ENCODE measurements around the gene BPHL.
"Not testable (repeated sequence)": the region's sequence is repeated elsewhere in the genome, so short reads cannot be mapped to it uniquely, and the experiment has no call there.

Gene BPHL

DNA sequence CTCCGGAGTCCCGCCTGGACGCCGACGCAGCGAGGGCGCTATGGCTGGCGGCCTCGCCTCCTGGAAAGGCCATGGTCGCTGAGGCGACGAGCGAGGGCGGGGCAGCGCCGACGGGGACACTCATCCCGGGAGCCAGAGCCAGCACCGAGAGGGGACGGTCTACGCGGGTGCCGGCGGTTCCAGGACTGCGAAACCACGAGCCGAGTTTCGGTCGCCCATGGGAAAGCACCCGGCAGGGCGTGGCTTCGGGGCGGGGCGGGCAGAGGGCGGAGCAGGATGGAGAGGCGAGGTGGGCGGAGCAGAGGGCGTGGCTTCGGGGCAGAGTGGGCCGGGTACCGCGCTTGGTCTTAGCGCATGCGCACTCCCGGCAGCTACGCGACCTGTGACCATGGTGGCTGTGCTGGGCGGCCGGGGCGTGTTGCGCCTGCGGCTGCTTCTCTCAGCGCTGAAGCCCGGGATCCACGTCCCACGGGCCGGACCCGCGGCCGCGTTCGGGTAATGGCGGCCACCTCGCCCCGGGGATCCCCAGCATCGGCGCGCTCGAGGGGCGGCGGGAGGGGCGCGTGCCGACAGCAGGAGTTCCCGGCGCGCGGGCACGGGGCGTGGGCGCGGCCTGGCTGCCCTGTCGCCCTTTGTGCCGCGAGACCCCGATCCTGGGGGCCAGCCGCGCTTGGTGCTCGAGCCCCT lies at the start of gene BPHL:
BPHL (plus strand) TSS at position 359 of the 687 bp plus-strand sequence; CDS start at position 389, 30 bp downstream.
- peak; percentile 99 for DNase-seq (ENCODE audit: low read depth)

DNA sequence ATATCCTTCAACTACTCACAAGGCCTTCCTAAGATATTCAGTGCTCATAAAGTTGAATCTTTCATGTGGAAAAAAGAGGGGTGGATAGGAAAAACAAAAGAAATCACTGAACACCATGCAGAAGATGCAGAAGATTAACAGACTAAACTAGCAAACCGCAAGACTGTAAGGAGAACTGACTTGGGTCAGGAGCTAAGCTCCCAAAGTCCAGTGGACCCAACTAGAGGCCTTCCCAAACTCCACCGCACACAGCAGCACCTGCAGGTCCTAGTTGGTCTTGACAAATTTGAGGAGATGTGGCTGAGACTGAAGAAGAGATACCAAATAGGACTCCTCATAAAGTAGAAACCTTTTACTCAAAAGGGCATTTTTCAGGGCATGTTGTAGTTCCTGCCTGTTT lies 46.9 kb upstream of the BPHL start:
- no peak for DNase-seq (ENCODE audit: low read depth)

DNA sequence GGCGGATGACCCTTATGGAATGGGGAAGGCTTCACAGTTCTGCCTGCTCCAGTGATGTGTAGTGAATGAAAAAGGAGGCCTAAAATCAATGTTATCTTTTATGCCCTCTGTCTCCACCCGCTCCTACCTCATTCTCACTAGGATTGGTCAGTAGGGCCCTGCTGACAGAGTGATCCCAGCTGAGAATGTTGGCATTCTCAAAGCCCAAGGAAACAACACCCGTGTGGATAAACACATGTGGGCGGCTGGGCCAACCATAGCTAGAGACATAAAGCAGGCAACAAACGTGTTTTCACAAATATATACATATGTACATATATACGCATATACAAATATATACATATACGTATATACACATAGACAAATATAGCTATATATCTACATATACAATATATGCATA lies 45.7 kb upstream of the BPHL start:
- no peak for DNase-seq (ENCODE audit: low read depth)

DNA sequence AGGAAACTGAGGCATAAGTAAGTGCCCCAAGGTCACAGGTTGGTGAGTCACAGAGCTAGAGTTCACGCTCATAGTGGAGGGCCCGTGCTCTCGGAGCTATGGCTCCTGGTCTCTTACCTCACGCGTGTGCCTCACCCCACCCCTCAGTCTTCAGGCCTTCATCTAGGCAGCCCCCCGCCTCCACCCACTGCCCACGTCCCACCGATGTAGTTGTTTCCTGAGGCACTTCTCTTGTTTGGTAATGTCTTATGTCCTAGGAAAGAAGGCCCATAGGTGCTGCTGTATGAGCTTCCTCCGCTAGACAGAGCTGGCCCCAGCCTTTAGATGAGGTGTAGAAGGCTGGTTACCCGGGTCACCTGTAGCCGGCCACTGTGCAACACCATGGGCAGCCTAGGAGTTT lies 45.1 kb upstream of the BPHL start:
- DNase-seq (ENCODE audit: low read depth) = no peak

DNA sequence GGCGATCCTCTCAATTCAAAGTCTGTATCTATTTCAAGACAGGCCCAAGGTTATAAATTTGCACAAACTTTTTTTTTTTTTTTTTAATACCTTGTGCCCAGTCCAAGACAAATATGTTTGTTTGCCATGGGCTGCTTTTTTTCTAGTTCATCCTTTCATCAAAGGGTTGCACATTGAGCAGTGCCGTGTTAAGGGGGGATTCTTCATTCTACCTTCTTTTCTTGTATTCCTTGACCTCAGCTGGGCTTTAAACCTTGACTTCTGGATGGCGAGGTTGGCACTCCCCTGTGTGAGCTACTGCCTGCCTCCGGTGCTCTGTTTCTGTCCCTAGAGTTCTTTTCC lies 42.8 kb upstream of the BPHL start:
- no peak for DNase-seq (ENCODE audit: low read depth)

DNA sequence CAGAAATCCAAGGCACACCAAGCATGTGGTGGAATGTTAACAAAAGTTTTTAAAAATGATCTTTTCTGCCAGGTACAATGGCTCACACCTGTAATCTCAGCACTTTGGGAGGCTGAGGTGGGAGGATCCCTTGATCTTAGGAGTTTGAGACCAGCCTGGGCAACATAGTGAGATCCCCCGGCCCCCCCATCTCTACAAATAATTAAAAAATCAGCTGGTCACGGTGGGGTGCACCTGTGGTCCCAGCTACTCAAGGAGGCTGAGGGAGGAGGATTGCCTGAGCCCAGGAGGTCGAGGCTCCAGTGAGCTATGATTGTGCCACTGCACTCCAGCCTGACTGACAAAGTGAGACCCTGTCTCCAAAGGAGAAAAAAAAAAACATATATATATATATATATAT lies 42.2 kb upstream of the BPHL start:
- DNase-seq (ENCODE audit: low read depth) = no peak

DNA sequence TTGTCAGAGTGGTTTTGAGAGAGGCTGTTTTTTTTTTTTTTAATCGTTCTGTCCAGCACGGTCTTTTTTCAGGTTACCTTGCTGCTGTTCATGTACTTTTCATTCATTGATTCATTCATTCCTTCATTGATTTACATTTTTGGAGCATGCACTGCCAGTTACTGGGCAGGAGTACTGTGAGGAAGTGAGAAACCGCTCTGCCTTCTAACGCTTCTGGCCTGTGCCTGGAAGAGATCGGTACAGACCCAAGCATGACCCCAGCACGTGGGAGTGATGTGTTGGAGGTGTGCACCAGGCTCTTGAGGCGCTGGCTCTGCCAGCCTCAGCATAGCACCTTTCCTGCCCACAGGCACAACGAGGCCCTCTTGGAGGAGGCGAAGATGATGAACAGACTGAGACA lies 41.1 kb upstream of the BPHL start:
- no peak for DNase-seq (ENCODE audit: low read depth)

DNA sequence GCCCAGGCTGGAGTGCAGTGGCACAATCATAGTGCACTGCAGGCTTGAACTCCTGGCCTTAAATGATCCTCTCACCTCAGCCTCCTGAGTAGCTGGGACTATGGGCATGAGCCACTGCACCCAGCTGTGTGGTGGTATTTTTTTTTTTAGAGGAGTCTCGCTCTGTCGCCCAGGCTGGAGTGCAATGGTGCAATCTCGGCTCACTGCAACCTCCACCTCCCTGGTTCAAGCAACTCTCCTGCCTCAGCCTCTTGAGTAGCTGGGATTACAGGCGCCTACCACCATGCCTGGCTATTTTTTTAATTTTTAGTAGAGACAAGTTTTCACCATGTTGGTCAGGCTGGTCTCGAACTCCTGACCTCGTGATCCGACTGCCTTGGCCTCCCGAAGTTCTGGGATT lies 39.6 kb upstream of the BPHL start:
- not testable (repeated sequence) for DNase-seq (ENCODE audit: low read depth)

DNA sequence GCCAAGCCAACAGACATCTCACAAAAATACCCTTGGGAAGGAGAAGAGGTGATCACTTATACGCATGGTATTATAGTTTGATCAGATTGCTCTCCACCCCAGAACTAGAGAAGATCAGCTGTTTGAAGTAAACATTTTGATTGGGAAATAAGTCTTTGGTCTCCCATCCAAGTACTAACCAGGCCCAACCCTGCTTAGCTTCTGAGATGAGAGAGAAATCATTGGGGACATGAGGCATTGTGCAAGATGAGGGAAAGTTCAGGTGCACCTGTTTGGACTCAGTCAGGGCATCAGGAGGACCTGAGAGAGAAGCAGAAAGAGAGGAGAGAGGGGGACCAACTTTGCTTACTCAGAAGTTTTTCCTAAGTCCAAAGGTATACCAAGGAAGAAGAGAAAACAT lies 38.8 kb upstream of the BPHL start:
- DNase-seq (ENCODE audit: low read depth) = no peak

DNA sequence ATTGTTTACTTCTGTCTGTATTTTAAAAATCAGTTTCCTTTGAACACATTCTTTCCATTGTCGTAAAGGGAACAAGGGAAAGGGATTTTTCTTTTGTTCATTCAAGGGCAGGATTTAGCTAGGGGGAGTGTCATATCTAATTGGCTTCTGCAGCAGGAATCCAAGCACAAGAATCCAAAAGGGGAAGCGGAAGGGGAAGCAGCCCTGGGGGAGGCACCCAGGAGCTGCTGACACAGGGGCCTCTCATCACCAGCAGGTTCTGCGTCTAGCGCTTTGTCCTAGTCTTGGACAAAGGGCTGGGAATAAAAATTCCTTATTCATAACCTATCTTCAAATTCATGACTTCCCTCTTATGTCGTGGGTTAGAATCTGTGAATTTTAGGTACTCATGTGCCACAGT lies 36.6 kb upstream of the BPHL start:
- DNase-seq (ENCODE audit: low read depth) = no peak

DNA sequence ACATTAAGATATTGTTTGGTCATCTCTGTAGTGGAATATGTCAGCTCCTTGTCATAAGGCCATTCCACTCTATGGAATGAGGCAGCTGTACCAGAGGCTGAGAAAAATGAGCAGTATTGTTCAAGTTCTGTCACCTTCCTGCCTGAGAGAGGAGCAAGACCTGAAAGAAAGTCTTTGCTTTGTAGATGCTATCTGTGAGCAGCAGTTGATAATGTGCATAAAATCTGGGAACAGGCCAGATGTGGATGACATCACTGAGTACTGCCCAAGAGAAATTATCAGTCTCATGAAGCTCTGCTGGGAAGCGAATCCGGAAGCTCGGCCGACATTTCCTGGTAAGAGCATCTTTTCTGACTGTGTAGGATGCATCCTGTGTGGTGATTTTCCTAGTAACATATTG lies 33.4 kb upstream of the BPHL start:
- DNase-seq (ENCODE audit: low read depth) = no peak

DNA sequence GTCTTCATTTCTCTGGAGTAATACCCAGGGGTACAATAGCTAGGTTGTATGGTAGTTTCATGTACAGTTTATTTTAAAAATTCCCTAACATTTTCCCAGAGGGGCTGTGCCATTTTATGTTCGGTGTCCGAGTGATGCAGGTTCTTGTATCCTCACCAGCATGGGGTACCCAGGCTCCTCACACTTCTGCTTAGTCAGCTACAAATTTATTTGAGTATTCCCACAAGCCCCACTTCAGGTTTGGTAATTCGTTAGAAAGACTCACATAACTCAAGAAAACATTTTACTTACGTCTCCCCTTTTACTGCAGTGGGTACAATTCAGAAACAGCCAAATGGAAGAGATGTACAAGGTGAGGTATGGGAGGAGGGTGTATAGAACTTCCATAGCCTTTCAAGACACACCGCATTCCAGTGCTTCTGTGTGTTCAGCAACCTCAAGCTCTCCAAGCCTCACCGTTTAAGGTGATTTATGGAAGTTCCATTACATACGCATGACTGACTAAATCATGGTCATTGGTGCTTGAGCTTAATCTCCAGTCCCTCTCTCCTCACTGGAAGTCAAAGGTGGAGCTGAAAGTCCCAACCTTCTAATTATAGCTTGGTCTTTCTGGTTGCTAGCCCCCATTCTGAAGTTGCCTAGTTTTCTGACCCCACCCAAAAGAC lies 32.1 kb upstream of the BPHL start:
- DNase-seq (ENCODE audit: low read depth) = no peak

DNA sequence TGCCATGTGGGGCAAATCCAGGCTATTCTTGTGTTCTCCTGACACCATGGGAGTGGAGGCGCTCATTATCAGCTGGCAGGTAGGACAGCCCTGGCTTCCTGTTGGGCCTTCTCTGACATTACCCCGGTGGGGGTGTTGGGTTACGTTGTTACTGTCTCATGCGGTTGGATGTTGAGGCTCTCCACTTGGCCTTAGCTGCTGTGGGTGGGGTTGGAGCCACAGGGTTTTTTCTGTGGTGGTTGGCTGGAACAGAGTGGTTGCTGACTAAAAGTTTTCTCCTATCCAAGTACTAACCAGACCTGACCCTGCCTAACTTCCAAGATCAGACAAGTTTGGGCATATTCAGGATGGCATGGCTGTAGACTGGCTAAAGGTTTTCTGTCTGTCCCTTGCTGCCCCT lies 30.1 kb upstream of the BPHL start:
- no peak for DNase-seq (ENCODE audit: low read depth)

DNA sequence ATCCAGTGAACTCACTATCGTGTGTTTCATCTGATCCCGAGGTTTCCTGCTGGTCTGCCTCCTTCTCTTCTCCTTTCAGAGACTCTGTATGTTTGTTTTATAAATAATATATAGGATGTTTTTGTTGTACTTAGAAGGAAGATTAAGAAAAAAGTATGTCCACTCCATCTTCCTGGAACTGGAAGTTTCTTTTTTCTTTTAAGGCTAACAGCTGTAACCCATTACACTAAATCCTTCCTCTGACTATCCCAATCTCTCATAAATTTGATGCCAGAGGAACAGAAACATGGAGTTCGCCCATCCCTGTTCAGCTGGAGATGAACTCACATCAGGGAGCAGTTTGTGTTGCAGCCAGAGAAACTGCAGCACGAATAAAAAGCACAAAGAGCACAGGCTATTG lies 29.5 kb upstream of the BPHL start:
- DNase-seq (ENCODE audit: low read depth) = no peak

DNA sequence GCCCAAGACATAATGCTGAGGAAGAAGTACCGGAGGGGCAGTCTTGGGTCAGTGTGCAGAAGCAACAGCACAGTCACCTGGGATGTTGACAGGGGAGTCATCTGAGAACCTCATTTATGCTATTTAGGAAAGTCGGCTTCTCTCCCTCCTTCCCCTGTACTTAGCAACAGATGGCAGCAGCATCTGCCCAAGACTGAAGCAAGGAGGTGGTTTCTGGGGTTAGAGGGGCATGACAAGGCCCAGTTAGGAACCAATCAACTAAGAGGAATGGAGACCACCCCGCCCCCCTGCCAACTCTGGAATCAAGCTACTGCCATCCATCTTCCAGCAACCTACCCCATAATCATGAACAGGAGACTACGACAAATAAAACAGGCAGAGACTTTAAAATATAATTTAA lies 28.5 kb upstream of the BPHL start:
- DNase-seq (ENCODE audit: low read depth) = no peak

DNA sequence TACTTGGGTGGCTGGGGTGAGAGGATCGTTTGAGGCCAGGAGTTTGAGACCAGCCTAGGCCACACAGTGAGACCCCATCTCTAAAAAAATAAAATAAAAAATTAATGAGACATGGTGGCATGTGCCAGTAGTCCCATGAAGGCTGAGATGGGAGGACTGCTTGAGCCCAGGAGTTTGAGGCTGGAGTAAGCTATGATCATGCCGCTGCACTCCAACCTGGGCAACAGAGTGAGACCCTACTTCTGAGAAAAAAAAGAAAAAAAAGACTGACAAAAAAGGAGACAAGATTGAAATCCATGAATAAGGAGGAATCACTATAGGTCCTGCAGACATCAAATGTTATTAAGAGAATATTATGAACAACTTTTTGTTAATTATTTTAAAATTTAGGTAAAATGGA lies 23.7 kb upstream of the BPHL start:
- no peak for DNase-seq (ENCODE audit: low read depth)

DNA sequence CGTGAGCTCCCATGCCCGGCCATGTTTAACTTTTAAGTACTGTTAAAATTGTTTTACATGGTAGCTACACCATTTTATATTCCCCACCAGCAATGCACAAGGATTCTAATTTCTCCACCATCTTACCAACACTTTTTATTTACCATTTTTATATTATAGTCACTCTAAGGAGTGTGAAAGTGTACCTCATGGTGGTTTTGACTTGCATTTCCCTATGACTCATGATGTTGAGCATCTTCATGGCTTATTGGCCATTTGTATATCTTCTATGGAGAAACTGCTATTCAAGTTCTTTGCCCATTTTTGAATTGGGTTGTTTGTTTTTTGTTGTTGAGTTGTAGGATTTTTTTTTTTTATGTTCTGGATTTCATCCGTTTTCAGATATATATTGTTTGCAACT lies 15.6 kb upstream of the BPHL start:
- DNase-seq (ENCODE audit: low read depth) = no peak

DNA sequence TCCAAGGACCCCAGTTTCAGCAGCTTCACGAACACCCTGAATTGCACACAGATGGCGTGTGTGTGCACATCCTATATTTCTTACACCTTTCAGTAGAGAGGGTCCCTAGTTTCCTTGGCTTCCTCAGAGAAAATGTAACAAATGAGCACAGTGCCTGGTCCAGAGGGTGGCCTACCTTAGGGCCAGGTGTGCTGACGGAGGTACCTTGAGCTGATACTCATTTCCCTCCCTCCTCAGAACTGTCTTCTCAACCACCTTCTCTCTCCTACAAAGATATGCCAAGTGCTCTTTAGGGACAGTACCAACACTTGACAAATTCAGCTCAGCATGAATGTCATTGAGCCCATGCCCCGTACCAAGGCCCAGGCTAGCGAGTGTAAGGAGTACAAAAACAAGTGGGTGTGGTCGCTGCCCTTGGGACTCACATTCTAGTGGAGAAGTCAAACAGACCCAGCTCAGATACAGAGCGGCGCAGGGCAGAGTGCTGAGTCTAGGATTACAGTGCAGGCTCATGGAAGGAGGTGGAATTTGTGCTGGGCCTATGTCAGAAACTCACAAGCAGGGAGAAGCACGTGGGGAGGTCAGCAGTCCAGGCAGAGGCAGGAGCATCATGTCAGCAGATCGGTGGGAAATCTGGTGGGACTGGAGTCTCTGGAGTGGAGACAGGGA lies 9.6 kb upstream of the BPHL start:
- DNase-seq (ENCODE audit: low read depth) = no peak

DNA sequence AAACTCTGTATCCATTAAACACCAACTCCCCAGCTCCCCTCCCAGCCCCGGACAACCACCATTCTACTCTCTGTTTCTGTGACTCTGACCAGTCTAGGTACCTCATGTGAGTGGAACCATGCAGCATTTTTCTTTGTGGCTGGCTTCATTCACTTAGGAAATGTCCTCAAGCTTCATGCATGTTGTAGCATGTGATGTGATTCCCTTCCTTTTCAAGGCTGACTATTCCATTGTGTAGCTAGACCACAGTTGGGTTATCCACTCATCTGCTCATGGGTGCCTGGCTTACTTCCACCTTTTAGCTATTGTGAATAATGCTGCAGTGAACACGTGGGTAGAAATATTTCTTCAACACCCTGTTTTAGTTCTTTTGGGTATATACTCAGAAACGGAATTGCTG lies 8.8 kb upstream of the BPHL start:
- no peak for DNase-seq (ENCODE audit: low read depth)

DNA sequence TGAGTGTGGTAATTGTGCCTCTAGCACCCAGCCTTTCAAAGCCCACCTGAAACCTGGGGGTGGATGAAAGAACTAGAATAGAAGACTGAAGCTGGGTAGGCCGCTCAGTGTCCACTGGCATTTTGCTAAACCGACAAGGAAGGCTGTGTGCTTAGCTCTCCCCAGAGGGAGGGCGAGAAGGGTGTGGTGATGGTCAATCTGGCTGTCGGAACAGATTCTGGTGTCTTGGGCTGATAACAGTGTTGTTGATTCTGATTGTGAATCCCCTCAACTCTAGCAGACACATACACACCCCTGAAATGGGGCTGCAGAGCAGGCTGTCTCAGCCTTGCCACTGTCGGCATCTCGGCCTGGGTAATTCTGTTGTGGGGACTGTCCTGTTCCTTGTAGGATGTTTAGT lies 4.1 kb upstream of the BPHL start:
- DNase-seq (ENCODE audit: low read depth) = no peak

DNA sequence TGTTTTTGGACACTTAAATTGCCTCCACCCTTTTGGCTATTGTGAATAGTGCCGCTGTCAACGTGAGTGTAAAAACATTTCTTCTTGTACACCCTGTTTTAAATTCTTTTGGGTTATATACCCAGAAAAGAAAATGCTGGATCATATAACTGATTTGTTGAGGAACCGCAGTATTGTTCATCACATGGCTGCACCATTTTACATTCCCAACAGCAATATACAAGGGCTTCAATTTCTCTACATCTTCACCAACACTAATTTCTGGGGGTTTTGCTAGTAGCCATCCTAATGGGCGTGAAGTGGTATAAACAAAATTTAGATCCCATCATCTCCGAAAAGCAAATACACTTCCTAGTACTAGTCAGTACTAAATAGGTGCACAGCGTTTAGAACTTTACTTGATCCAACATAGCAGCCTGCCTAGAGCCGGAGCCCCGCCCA lies 579 bp upstream of the BPHL start:
- no peak for DNase-seq (ENCODE audit: low read depth)

DNA sequence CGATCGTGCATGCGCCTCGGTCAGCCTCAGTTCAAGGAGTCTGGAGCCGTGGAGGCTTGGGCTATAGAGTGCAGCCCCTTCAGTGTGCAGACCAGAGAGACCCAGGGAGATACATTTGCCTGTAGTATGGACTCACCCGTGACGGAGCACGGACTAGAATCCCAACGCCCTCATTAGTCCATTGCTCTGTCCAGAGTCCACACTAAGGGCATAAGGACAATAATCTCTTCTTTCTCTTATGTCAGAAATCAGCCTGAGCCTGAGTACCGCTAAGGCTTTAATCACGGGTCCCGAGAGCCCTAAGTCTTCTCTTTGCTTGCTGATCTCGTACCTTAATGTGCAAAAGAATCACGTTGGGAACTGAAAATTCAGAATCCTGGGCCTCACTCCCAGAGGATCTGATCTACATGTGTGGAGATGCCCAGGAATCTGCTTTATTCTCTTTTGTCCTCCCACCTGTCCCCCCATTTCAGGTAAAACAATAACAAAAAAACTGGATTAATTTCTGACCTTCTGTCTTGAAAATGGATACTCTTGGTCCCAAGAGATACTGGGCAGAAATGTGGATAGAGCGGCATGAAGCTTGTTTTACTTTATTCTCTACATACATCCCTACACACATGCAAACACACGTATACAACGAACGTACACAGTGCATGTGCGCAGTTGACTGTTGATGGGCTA lies 671 bp downstream of the BPHL start:
- no peak for DNase-seq (ENCODE audit: low read depth)

DNA sequence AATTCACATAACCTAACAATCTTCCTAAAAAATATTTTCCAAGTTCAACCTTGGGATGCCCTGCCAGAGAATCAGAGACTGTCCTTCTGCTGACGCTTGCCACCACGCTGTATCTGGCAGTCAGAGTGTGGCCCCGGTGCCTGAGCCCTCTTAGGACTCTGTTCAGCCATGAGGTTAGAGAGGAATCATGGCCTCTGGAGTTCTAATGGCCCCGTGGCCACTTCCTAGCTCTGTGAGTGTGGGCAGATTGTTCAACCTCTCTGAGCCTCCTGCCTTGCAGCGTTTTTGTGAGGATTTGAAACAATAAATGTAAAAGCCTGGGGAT lies 2.2 kb downstream of the BPHL start:
- no peak for DNase-seq (ENCODE audit: low read depth)

All from stimulated activated CD4-positive, alpha-beta T cell treated with anti-CD3 and anti-CD28 coated beads, Interleukin-2, amount 100 ng/mL, for 4 hours (primary cell).